H1 (cell line): Measurements from ENCODE around the gene FOXO1. TPM values are rescaled to one million over a fixed set of nuclear protein-coding genes. Genes with fewer than 3 reads are reported as not detected.

ENCODE experiments used
- POU5F1 ChIP-seq: IDR thresholded peaks from 2 replicates; pipeline ENCODE4 v1.6.1; 2011; ENCODE audit warnings: low read depth, mild to moderate bottlenecking, low read length, moderate library complexity
- SIN3A ChIP-seq, 2 experiments: IDR thresholded peaks in 1 of 2; conservative IDR thresholded peaks in 1 of 2; 2 replicates each; pipeline ENCODE4 v1.6.1; 2011 to 2012; ENCODE audit warnings: low read length in 2 of 2, improper control_type of control experiment in 1 of 2, low read depth in 1 of 2, mild to moderate bottlenecking in 1 of 2
- polyA plus RNA-seq, 7 experiments: library from polyadenylated mRNA; depleted of rRNA in 3 of 7; stranded (reverse) in 5 of 7; unstranded in 2 of 7; fragments of >200 nt in 5 of 7; fragments of 200-250 nt in 2 of 7; gene quantifications; 1 replicate in 5 of 7; 2 replicates in 1 of 7; 4 replicates in 1 of 7; pipeline versions ENCODE4 v1.2.1 to v1.2.3, GENCODE V29; 2011 to 2013; ENCODE audit warnings: missing spikeins in 2 of 7, mixed read lengths in 2 of 7
- total RNA-seq: library from RNA; stranded (reverse); fragmentation: NEBNext Ultra II Directional; extraction: Animal tissue kit (Norgen Biotek cat#: 25700); gene quantifications from 2 replicates; pipeline ENCODE4 v1.2.1, GENCODE V29; 2021
- TF ChIP-seq, protein P1 (sequence below): fragments of 300-600 bp; sonication (generic); IDR thresholded peaks from 2 replicates; pipeline ENCODE4 v1.7.1; 2012; ENCODE audit warnings: low read length, moderate library complexity, mild to moderate bottlenecking, inconsistent platforms; ENCODE audit not compliant: insufficient replicate concordance

Gene FOXO1
- total and polyA plus RNA-seq, 2 of the 8 experiments (the other 6 are each of a cell fraction or from before 2014, with no cell fraction given), result 35.3 to 56.9 TPM

DNA sequence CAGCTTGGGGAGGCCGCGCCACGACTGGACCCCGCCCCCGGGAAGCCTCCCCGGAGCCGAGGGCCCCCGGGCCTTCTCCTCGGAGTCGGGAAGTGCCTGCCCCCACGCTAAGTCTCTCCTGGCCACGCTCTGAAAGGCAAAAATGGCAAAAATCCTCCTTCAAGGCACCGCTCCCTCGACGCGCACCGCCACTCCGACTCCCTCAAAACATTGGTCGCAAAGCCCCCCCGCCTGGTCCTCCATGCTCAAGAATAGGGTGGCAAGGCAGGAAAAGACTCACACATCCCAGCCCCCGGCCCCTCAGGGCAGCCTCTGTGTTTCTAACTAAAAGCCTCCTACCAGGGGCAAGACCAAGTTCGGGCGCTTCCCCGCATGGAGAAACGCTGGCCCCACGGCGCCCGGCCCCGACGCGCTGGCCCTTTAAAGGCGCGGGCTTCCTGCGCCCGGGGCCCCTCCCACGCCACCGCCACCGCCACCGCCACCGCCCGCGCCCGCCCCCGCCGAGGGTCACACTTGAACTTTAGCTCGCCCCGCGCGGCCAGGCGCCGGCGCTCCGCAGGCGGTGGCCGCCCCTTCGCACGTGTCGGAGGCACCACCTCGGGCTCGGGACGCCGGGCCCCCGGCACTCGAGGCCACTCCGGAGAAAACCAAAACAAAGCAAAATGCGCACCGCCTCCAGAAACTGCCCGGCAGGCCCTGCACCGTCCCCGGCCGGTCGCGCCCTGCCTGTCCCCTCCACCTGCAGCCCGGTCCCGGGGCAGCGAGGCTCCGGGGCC lies 1.9 kb downstream of the FOXO1 start (continued):
- peak in 1 of 2 experiments; percentile 44; a peak in 1 of 4 replicates for TF ChIP-seq SIN3A (conservative IDR thresholded peaks at IDR 0.05 in 1 of 2, IDR thresholded peaks at IDR 0.05 in 1 of 2; ENCODE audit: low read depth in 1 of 2, low read length in 2 of 2)
- TF ChIP-seq, protein P1, sequence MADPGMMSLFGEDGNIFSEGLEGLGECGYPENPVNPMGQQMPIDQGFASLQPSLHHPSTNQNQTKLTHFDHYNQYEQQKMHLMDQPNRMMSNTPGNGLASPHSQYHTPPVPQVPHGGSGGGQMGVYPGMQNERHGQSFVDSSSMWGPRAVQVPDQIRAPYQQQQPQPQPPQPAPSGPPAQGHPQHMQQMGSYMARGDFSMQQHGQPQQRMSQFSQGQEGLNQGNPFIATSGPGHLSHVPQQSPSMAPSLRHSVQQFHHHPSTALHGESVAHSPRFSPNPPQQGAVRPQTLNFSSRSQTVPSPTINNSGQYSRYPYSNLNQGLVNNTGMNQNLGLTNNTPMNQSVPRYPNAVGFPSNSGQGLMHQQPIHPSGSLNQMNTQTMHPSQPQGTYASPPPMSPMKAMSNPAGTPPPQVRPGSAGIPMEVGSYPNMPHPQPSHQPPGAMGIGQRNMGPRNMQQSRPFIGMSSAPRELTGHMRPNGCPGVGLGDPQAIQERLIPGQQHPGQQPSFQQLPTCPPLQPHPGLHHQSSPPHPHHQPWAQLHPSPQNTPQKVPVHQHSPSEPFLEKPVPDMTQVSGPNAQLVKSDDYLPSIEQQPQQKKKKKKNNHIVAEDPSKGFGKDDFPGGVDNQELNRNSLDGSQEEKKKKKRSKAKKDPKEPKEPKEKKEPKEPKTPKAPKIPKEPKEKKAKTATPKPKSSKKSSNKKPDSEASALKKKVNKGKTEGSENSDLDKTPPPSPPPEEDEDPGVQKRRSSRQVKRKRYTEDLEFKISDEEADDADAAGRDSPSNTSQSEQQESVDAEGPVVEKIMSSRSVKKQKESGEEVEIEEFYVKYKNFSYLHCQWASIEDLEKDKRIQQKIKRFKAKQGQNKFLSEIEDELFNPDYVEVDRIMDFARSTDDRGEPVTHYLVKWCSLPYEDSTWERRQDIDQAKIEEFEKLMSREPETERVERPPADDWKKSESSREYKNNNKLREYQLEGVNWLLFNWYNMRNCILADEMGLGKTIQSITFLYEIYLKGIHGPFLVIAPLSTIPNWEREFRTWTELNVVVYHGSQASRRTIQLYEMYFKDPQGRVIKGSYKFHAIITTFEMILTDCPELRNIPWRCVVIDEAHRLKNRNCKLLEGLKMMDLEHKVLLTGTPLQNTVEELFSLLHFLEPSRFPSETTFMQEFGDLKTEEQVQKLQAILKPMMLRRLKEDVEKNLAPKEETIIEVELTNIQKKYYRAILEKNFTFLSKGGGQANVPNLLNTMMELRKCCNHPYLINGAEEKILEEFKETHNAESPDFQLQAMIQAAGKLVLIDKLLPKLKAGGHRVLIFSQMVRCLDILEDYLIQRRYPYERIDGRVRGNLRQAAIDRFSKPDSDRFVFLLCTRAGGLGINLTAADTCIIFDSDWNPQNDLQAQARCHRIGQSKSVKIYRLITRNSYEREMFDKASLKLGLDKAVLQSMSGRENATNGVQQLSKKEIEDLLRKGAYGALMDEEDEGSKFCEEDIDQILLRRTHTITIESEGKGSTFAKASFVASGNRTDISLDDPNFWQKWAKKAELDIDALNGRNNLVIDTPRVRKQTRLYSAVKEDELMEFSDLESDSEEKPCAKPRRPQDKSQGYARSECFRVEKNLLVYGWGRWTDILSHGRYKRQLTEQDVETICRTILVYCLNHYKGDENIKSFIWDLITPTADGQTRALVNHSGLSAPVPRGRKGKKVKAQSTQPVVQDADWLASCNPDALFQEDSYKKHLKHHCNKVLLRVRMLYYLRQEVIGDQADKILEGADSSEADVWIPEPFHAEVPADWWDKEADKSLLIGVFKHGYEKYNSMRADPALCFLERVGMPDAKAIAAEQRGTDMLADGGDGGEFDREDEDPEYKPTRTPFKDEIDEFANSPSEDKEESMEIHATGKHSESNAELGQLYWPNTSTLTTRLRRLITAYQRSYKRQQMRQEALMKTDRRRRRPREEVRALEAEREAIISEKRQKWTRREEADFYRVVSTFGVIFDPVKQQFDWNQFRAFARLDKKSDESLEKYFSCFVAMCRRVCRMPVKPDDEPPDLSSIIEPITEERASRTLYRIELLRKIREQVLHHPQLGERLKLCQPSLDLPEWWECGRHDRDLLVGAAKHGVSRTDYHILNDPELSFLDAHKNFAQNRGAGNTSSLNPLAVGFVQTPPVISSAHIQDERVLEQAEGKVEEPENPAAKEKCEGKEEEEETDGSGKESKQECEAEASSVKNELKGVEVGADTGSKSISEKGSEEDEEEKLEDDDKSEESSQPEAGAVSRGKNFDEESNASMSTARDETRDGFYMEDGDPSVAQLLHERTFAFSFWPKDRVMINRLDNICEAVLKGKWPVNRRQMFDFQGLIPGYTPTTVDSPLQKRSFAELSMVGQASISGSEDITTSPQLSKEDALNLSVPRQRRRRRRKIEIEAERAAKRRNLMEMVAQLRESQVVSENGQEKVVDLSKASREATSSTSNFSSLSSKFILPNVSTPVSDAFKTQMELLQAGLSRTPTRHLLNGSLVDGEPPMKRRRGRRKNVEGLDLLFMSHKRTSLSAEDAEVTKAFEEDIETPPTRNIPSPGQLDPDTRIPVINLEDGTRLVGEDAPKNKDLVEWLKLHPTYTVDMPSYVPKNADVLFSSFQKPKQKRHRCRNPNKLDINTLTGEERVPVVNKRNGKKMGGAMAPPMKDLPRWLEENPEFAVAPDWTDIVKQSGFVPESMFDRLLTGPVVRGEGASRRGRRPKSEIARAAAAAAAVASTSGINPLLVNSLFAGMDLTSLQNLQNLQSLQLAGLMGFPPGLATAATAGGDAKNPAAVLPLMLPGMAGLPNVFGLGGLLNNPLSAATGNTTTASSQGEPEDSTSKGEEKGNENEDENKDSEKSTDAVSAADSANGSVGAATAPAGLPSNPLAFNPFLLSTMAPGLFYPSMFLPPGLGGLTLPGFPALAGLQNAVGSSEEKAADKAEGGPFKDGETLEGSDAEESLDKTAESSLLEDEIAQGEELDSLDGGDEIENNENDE, result no peak
- no peak for TF ChIP-seq POU5F1
